RKO (cell line): ENCODE measurements around the gene KLHL8.
A peak's percentile ranks its signal among the peaks of the same experiment; 100 is the strongest.
"Not testable (repeated sequence)": the region's sequence is repeated elsewhere in the genome, so short reads cannot be mapped to it uniquely, and the experiment has no call there.

ENCODE experiments used
- DNase-seq: peaks from one replicate; pipeline ENCODE4 v3.0.0-alpha.2; 2016; ENCODE audit warnings: low spot score

Gene KLHL8

GRCh38 chr4:87228262-87228860 lies 7.9 kb upstream of the KLHL8 start:
- DNase-seq, result no peak

DNA sequence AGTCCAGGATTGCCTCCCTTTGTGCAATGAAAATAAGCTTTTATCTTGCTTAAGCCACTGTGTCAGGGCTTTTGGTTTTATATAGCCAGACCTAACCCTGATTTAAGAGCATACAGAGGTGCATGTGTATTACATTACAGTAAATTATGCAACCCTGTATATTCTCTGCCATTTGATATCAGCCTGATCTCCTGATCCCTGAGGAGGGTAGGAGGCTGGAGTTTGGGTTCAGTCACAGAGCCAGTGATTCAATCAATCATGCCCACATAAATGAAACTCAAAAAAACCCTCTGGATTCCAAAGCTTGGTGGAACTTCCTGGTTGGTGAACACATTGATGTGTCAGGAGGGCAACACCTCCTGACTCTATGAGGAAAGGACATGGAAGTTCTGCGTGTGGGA lies 7.3 kb upstream of the KLHL8 start:
- no peak for DNase-seq

GRCh38 chr4:87225936-87226335 lies 5.5 kb upstream of the KLHL8 start:
- no peak for DNase-seq

DNA sequence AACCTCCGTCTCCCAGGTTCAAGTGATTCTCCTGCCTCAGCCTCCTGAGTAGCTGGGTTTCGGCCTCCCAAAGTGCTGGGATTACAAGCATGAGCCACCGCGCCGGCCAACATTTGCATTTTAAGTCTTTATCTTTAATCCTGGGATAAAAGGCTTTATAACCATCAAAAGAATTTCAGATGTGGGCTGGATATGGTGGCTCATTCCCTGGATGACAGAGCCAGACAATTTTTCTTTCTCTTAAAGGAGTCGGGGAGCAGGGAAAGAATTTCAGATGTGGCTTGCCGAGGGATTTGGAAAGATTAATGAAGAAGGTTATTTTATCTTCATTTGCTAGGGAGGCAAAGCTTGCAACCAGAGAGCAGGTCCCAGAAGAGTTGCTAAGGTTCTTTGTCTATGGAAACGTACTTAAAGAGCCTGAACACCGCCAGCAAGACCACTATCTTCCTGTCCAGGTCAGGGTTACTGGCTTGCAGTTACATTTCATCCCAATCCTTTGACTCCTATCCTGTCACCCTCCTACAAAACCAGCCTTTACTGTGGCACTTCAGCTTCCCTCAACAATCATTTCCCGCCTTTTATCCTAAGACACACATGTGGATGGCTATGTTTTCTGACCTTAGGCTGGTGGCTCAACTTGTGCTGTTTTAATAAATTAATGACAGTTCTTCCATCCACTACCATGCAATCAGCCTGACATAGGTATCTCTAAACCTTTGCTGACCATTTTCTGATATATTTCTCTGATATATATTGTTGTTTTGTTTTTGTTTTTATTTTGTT lies 3.9 kb upstream of the KLHL8 start:
- DNase-seq, result no peak

- DNase-seq, result peak; percentile 42
Measured at GRCh38 chr4:87219632-87220093, 755 bp downstream of the KLHL8 start.

GRCh38 chr4:87217235-87217763 lies 3.1 kb downstream of the KLHL8 start:
- DNase-seq, result not testable (repeated sequence)

DNA sequence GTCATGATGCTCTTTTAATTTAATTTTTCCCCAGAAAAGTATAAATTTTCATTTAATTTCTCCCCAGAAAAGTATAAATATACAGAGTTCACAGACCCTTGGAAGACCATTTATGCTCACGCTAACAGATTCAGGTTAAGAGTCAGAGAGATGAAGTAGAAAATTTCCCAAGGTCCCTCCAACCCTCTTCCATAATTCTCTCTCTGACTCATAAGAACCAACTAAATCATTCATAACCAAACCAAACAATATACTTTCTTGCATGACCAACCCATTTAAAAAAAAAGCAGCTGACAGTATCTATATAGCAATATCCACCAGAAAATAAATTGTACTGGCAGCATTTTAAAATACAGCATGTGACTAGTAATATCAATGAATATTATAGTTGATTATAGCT lies 3.9 kb downstream of the KLHL8 start:
- peak; percentile 20 for DNase-seq

GRCh38 chr4:87213421-87214075 lies 6.9 kb downstream of the KLHL8 start:
- no peak for DNase-seq

DNA sequence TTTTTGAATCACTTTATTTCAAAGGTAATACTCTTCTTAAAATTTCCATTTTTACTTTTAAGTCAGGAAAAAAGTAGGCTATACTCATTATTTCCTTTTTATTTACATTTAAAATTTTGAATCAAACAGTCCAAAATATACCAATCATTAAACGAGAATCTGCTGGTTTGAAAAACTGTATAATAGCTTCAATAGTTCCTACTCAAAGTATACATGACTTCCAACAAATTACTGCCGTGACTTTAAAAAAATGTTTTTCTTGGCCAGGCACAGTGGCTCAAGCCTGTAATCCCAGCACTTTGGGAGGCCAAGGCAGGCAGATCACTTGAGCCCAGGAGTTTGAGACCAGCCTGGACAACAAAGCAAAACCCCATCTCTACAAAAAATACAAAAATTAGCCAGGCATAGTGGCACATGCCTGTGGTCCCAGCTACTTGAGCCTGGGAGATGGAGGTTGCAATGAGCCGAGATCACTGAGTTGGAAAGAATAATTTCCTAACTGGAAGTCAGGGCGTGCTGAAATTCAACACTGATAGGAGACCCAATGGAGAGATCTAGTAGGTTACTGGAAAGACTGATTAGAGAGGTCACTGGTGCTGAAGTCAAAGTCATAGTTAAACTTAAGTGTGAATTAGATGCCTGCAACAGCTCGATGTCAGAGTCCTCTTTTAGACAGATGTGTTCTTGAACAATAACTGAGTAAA lies 9.0 kb downstream of the KLHL8 start:
- DNase-seq, result no peak

GRCh38 chr4:87209696-87210095 lies 10.7 kb downstream of the KLHL8 start:
- DNase-seq, result no peak

GRCh38 chr4:87209182-87209581 lies 11.2 kb downstream of the KLHL8 start:
- DNase-seq, result no peak

GRCh38 chr4:87204559-87204958 lies 15.9 kb downstream of the KLHL8 start:
- no peak for DNase-seq

- no peak for DNase-seq
Measured at GRCh38 chr4:87196927-87197326, 23.5 kb downstream of the KLHL8 start.

DNA sequence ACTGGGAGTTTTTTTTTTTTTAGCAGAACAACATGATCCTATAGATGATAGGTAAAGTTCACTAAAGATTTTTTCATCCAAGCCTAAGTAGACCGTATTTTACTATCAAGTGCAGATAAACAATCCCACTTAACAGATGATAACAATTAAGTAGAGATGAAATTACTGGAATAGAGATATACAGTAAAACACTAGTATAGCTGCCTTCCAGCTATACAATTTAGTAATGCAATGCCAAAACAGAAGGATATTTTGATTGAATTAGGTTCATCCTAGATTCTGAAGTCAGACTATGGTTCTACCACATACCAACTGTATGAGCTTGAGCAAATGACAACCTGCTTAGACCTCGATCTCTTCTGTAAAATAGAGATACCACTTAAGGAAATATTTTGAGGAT lies 24.3 kb downstream of the KLHL8 start:
- no peak for DNase-seq

DNA sequence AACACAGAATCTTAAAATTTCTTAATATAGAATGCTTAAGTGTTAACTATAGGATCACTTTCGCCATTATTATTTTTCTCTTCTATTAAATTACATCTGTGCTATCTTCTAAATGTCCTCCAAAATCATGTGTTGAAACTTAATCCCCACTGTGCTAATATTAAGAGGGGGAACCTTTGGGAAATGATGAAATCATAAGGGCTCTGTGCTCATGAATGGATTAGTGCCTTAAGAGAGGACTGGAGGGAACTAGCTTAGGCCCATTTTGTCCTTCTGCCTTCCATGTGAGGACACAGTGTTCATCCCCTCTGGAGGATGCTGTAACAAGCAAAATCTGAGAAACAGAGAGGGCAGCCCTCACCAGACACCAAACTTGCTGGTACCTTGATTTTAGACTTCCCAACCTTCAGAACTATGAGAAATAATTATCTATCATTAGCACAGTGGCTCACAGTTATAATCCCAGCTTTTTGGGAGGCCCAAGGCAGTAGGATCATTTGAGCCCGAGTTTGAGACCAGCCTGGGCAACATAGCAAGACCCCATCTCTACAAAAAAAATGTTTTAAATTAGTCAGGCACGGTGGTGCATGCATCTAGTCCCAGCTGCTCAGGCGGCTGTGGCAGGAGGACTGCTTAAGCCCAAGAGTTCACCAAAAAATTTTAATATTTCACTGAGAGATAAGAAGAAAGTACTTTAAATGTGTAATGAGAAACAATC lies 26.3 kb downstream of the KLHL8 start:
- DNase-seq, result no peak

- DNase-seq, result no peak
Measured at GRCh38 chr4:87192145-87192919, 28.1 kb downstream of the KLHL8 start.

- no peak for DNase-seq
Measured at GRCh38 chr4:87188932-87189331, 31.5 kb downstream of the KLHL8 start.

DNA sequence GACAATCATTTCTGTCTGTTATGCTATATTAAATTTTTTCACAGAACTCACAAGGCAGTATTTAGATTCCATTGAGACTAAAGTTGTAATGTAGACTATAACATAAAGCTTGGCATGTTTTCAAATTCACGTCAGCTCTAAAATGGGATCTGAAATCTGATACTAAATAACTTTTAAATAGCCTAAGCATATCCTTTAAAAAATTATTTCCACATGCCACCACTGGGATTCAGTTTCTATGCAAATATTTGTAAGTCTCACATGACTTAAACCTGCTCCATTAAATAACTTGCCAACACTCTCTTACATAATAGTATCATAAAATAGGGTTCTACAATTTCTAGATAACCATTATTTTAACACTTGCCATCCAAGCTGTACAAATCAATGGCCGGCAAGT lies 32.4 kb downstream of the KLHL8 start:
- DNase-seq, result no peak

DNA sequence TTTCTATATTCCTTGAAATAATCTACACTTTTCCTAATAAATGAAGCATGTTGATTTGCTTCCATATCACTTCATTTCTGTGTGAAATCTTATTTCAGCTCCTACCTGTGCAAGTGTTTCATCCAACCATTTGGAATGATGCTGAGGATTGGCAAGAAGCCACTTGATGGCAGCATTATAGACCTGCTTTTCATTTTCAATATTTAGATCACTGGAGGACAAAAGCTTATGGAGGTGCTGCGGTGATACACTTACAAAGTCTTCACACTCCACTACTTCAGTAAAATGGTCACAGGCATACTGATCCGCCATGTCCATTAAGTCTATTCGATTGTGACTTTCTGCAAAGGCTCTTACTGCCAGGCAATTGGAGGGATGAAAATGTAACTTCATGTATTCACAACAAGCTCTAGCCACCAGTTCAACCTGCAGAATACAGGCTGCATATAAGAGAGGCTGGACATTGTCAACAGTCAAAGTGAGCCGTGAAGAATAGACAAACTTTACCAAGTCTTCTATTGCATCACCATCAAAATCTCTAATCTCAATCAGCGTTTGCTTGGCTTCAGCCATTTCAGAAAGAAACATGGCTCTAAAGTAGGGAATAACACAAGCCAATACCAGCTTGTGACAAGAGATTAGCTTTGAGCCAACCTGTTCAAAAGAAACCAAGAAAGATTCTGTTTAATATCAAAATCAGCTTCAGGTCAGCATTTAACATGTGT lies 35.1 kb downstream of the KLHL8 start:
- no peak for DNase-seq

DNA sequence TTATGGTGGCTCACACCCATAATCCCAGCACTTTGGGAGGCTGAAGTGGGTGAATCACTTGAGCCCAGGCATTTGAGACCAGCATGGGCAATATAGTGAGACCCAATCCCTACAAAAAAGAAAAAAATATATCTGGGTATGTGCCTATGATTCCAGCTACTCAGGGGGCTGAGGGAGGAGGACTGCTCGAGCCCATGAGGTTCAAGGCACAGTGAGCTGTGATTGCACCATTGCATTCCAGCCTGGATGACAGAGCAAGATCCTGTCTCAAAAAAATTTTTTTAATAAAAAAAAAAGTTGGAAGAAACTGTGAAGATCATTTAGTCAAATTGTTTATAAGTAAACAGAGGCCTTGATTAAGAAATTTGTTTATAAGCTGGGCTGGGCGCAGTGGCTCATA lies 39.7 kb downstream of the KLHL8 start:
- DNase-seq, result no peak
